ENCODE results near the gene FBXW12. TPM values are rescaled to one million over a fixed set of nuclear protein-coding genes. Genes with fewer than 3 reads are reported as not detected.
"Not testable (repeated sequence)": the region's sequence is repeated elsewhere in the genome, so short reads cannot be mapped to it uniquely, and the experiment has no call there.

Gene FBXW12, protein sequence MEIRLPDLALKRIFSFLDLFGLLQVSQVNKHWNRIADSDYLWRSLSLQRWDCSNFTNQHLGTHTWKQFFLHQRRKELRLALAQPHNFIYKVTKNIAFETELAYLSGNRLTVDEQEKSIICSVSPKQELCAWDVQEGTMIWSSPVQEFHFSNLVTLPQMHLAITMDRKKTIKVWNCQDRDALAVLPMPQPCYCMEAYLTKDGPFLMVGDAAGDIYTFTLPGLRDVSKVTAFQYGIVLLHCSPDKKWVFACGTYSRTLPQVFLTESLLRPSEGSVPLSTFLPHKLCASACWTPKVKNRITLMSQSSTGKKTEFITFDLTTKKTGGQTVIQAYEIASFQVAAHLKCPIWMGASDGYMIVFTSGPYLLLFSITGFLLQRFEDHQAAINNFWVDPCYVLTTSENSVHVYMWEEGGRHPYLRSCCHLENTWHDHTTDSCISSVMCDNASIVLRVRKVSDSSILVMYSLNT
- total RNA-seq: not detected

DNA sequence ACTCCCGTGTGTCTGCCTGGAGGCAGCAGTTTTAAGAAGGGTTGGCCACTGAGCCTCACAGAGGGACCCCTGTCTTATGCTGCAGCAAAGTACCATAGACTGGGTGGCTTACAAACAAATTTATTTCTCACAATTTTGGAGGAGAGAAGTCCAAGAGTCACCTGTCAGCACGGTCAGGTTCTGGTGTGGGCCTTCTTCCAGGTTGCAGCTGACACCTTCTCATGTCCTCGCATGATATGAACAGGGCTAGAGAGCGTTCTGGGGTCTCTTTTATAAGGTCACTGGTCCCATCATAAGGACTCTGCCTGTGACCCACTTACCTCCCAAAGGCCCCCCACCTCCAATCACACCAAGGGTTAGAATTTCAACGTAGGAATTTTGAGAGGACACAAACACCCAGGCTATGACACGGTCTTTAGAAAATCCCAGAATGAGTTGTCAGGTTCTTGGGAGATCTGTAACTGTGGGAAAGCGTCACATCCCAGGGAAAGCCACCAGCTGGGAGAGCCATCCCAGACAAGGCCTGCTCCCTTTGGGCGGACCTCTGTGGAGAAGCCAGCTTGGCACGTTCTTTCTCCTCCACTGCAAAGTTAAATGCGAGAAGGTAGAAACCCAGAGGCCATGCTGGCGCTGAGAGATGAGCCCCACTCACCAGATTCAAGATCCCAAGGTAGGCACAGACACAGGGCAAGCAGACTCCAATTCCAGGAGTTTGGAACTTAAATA, at the start of gene FBXW12:
Gene FBXW12, plus strand, starts transcription at position 569 of the 726 bp plus-strand sequence. CDS start 549 bp downstream, outside the sequence.
- no peak within 1 kb of the TSS for H3K4me3 ChIP-seq
- TF ChIP-seq POLR2A (IDR thresholded peaks at IDR 0.05): no peak
- TF ChIP-seq, protein P1, sequence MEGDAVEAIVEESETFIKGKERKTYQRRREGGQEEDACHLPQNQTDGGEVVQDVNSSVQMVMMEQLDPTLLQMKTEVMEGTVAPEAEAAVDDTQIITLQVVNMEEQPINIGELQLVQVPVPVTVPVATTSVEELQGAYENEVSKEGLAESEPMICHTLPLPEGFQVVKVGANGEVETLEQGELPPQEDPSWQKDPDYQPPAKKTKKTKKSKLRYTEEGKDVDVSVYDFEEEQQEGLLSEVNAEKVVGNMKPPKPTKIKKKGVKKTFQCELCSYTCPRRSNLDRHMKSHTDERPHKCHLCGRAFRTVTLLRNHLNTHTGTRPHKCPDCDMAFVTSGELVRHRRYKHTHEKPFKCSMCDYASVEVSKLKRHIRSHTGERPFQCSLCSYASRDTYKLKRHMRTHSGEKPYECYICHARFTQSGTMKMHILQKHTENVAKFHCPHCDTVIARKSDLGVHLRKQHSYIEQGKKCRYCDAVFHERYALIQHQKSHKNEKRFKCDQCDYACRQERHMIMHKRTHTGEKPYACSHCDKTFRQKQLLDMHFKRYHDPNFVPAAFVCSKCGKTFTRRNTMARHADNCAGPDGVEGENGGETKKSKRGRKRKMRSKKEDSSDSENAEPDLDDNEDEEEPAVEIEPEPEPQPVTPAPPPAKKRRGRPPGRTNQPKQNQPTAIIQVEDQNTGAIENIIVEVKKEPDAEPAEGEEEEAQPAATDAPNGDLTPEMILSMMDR (IDR thresholded peaks at IDR 0.05): no peak
- H3K36me3 ChIP-seq: no peaks in the 10 kb centered on the region
- DNase-seq: no peak
- no peaks in the 10 kb centered on the region for H3K4me1 ChIP-seq
- no peaks in the 10 kb centered on the region for H3K27me3 ChIP-seq
- no peaks in the 10 kb centered on the region for H3K9me3 ChIP-seq
- H3K27ac ChIP-seq: no peak within 1 kb of the TSS

DNA sequence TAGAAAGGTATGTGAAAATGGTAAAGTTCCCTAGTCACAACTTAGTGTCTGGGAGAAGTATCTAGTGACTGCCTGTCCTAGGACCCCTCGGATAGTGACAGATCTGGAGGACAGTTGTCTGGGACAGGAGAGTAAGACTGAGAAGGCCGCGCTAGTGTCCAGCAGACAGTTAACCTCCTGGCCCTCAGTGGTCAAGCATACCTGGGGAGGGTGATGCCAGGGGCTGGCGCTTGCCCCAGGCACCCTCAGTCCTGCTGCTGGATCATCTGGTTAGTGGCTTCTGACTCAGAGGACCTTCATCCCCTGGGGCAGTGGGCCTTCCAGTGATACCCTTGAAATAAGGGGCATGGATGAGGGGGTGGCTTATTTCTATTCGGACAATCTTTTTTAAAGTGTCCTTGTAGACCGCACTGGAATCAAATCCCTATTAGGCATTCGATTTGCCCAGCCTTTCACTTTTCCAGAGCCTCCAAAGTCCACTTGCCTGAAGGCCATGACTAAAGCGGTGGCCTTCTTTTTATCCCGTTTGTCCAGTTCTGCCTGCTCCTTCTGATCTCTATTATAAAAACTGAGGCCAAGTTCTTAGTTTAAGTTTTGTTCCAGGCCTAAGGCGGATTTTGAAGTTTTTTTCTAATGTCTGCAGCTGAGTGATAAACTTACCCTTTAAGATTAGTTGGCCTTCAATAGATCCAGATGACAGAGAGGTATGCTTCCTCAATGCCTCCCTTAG, 40.1 kb upstream of the FBXW12 start:
- H3K36me3 ChIP-seq, DNase-seq, H3K4me1 ChIP-seq, H3K27ac ChIP-seq, H3K9me3 ChIP-seq, H3K27me3 ChIP-seq, H3K4me3 ChIP-seq: not testable (repeated sequence)

DNA sequence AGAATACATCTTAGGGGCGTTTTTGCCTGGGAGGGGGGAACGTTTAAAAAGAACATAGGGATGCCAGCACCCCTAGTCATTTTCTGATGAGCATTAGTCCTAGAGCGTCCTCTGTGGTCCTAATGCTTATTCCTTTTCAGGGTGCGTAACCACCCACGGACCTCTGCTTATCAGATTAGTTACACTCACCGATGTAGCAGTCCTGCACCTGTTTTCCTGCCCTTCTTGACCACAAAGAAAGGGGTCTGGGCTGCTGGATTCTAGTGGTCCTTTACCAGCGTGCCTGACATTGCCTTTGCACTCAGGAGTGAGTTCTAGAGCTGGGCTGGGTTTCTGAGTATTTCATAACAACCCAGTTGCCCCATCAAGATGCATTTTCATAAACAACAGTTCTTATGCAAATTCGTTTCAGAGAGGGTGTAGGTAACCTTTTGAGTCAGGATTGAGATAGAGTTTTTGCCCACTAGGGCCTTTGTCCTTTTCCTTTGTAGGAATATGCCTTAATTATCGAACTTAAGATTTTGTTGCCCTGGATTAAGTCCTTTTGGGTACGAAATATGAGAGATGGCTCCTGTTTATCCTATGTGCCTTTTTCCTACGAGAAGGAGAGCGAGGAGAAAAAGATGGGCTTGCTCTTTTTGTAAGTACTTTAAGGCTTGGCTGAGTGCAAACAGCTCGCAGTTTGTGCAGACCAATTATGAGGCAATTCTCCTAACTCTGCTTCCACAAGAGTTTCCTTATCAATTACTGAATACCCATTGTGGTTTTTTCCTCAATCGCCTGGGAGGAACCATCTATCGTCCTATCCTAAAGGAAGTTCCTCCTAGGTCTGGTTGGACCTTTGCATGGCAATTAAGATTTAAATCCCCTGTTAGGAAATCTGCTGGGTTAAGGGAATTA, 38.4 kb upstream of the FBXW12 start, which contains the start of gene SPINK8:
Gene SPINK8, minus strand, starts transcription at position 316 of the 900 bp plus-strand sequence. CDS start 5,320 bp downstream, outside the sequence.
- not testable (repeated sequence) for H3K9me3 ChIP-seq, H3K27me3 ChIP-seq, H3K4me1 ChIP-seq, DNase-seq, H3K27ac ChIP-seq, H3K4me3 ChIP-seq, H3K36me3 ChIP-seq

DNA sequence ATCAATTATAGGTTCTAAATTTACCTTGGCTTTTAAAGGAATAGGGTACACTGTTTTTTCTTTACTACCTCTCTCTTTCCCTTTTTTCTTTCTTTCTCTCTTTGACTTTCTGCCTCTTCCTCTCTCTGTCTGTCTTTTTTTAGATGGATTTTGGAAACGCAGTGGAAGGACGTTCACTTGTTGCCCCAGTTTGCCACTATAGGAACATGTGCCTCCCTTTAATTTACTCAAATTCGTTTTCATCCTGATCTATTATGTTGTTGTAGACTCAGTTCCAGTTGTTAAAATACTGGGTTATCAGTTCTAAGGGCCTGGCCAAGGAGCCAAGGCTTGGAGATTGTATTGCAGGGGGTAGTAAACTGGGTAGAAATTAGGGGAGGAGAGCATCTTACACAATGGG, 37.4 kb upstream of the FBXW12 start:
- Histone ChIP-seq H3K4me1 (no peaks in the 10 kb centered on the region), H3K27ac (no peak overlapping the region), H3K9me3 (no peaks in the 10 kb centered on the region), H3K36me3 (no peaks in the 10 kb centered on the region), H3K4me3 (no peak overlapping the region), H3K27me3 (no peaks in the 10 kb centered on the region)
- no peak for TF ChIP-seq POLR2A (IDR thresholded peaks at IDR 0.05)
- TF ChIP-seq, protein P1 (IDR thresholded peaks at IDR 0.05): no peak
- no peak for DNase-seq

DNA sequence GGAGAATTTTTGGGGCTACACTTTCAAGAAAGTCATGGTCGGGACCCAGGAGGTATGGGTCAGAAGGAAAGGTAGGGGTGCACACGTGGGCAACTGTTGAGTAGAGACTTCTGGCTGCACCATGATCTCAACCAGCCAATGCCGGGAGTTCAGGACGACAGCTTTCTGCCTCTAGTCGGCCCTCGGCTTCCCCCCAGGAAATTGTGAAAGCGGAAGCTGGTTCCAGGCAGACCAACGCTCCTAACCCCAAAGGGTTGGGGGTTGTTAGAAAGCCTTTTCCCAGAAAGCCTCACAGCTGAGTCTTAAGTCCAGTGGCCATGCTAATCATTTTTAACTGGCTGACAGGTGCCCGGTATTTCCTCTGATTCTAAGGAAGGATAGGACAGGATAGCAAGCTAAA, 36.7 kb upstream of the FBXW12 start:
- H3K4me1 ChIP-seq, H3K27me3 ChIP-seq, H3K4me3 ChIP-seq, H3K27ac ChIP-seq, DNase-seq, H3K9me3 ChIP-seq, H3K36me3 ChIP-seq: not testable (repeated sequence)

DNA sequence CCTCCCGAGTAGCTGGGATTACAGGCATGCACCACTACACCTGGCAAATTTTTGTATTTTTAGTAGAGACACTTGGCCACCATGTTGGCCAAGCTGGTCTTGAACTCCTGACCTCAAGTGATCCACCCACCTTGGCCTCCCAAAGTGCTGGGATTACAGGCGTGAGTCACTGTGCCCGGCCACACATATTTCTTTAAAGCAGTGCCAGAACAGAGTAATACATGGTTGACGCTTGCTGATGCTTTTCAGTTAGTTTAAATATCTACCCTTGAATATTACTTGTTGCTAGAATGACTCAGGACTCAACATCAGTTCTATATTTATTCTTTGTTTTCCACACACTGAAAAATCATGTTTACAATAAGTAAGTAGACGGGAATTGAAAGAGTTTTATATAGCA, 34.5 kb upstream of the FBXW12 start:
- H3K27ac ChIP-seq, H3K9me3 ChIP-seq, H3K36me3 ChIP-seq, H3K4me3 ChIP-seq, H3K4me1 ChIP-seq, DNase-seq, H3K27me3 ChIP-seq: not testable (repeated sequence)

DNA sequence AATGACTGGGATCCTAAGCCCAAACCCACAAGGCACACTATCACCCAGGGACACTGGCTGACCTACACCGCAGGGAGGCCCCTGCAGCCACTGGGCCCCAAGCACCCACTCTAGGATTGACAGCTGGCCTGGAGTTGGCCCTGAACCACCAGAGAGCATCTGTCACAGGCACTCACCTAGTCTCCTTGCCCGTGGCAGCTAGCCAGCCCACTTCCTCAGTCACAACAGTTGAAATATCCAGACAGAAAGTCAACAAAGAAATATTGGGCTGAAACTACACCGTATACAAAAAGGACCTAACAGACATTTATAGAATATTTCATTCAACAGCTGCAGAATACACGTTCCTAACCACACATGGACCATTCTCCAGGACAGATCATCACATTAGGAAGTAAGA, 33.4 kb upstream of the FBXW12 start:
- Histone ChIP-seq H3K4me1 (no peaks in the 10 kb centered on the region), H3K27ac (no peak overlapping the region), H3K27me3 (no peaks in the 10 kb centered on the region), H3K9me3 (no peaks in the 10 kb centered on the region), H3K4me3 (no peak overlapping the region), H3K36me3 (no peaks in the 10 kb centered on the region)
- DNase-seq: no peak
- no peak for TF ChIP-seq POLR2A (IDR thresholded peaks at IDR 0.05)
- TF ChIP-seq, protein P1 (IDR thresholded peaks at IDR 0.05): no peak
